Measurements from ENCODE around the gene IZUMO4.

The IZUMO4 gene

DNA sequence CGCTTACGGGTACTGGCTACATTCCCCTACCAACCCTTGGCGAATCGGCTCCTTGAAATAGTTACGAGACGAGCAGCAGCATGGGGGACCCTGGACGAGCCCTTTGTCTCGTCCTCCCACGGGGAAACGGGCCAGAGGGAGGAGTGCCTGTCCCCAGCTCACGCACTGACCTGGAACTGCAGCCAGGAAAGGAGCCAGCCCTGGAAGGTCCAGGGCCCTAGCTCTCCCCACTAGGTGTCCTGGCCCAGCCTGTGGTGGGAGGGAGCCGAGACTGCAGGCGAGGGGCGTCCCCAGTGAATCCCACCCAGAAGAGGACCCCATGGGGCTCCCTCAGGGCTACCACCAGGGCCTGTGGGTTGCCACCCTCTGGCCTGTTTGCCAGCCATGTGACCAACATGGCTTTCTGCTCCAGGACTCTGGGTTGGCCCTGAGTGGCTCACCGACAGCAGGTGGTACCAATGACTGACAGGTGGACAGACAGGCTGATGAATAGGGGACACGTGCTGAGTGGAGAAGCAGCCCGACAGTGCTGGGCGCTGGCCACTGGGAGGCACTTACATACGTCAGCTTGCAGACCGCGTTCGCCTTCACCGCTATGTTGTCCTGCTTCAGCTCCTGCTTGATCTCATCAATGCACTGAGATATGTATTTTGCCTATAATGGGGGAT is 41.5 kb downstream of the IZUMO4 start:
- TF ChIP-seq, protein P1, sequence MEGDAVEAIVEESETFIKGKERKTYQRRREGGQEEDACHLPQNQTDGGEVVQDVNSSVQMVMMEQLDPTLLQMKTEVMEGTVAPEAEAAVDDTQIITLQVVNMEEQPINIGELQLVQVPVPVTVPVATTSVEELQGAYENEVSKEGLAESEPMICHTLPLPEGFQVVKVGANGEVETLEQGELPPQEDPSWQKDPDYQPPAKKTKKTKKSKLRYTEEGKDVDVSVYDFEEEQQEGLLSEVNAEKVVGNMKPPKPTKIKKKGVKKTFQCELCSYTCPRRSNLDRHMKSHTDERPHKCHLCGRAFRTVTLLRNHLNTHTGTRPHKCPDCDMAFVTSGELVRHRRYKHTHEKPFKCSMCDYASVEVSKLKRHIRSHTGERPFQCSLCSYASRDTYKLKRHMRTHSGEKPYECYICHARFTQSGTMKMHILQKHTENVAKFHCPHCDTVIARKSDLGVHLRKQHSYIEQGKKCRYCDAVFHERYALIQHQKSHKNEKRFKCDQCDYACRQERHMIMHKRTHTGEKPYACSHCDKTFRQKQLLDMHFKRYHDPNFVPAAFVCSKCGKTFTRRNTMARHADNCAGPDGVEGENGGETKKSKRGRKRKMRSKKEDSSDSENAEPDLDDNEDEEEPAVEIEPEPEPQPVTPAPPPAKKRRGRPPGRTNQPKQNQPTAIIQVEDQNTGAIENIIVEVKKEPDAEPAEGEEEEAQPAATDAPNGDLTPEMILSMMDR (conservative IDR thresholded peaks at IDR 0.05) = no peak
- H3K27ac ChIP-seq = no peak overlapping the region

DNA sequence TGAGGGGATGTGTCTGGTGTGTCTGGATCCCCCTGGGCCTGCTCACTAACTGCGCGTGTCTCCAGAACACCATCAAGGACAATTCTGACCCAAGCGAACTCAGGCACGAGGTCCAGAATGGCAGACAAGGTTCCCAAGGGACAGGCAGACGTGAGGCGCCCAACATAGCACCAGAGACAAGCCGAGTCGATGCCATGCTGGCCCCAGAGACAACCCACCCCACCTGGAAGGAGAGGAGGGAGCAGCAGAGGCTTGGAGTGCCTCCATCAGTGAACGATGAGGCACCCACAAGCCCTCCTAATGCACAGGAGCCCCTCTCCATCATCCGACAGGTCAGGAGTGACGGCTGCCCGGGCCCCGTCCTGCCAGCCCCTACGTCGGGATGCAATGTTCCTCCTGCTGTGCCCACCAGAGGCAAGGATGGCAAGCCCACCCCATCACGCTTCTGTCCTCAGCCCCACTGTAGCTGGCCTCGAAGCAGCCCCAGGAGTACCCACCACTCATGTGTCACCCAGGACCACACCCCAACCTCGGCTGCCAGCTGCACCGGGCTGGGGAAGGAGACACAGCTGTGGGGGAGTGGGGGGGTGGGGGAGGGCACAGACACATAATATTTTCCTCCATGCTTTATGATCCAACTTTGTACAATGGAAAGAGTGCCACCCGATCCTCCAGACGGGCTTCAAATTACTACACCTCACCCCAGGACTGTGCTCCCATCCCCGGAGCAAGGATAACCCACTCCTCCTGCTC is 42.8 kb downstream of the IZUMO4 start:
- H3K27ac ChIP-seq = no peak overlapping the region
- TF ChIP-seq, protein P1 (conservative IDR thresholded peaks at IDR 0.05) = no peak

DNA sequence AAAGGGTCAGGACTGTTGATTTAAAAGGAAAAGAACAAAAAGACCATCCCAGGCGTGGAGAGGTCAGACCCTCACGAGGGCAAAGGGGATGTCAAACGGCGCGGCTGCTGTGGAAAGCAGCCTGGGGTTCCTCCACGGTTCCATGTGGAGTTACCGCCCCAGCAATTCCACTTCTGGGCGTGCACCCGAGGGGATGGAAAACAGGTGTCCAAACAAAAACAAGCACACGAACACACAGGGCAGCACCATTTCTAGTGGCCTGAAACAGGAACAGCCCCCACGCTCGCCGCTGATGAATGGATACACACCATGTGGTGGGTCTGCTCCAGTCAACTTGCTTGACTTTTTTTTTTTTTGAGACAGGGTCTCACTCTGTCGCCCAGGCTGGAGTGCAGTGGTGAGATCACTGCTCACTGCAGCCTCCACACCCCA is 43.4 kb downstream of the IZUMO4 start:
- TF ChIP-seq, protein P1 (conservative IDR thresholded peaks at IDR 0.05) = no peak
- no peak overlapping the region for H3K27ac ChIP-seq

DNA sequence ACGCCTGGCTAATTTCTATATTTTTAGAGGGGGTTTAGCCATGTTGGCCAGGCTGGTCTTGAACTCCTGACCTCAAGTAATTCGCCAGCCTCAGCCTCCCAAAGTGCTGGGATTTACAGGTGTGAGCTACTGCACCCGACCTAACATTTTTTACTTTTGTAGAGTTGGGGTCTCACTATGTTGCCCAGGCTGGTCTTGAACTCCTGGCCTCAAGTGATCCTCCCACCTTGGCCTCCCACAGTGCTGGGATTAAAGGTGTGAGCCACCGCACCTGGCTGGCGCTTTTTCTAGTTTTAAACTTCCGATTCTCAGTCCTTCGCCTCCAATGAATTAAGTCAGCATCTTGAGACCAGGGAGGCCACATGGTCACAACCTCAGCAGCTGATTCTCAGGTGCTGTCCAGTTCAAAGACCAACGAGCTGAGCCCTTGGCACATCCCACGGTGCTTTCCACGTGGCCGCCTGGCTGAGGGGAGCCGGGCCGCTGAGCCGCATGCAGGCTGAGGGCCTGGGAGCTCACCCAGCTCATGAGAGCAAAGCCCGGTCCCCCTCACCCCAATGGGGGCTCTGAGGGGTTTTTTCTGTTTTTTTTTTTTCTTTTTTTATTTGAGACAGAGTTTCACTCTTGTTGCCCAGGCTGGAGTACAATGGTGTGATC is 45.6 kb downstream of the IZUMO4 start:
- TF ChIP-seq, protein P1 (conservative IDR thresholded peaks at IDR 0.05) = no peak
- H3K27ac ChIP-seq = no peak overlapping the region

DNA sequence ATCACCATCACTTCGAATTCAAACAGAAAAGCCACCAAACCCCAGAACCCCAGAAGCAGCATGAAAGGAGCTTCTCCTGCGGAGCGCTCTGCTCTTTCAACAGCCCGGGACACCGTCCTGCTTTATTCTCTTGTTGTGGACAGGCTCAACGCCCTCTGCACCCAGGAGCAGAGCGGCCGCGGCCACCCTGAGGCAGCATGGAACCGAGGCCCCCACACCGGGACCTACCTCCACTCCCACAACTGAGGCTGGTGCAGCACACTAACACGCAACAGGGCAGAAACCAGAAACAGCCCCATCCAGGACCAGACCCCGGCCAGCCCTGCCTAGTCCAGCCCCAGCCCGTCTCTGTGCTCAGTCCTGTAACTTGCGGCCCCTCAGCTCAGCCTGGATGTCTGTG is 47.5 kb downstream of the IZUMO4 start:
- TF ChIP-seq, protein P1 (conservative IDR thresholded peaks at IDR 0.05) = no peak
- H3K27ac ChIP-seq = no peak overlapping the region

DNA sequence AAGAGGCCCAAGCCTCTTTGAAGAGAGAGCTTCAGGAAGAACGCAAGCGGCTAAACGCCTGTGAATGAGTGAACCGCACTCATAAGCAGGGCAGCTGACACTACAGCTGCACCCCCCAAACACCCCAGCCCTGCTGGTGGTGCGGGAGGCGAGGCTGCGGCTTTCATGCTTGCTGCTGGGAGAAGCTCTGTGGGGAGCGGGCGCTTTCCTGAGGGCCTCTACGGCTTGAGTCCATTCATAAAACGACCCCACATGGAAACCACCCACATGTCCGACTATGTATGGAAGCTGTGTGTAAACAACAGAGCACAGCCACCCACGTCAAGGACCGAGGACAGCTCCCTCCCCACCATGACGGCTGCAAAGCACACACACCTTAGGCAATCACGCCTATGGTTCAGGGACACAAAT is 49.1 kb downstream of the IZUMO4 start:
- TF ChIP-seq, protein P1 (conservative IDR thresholded peaks at IDR 0.05) = no peak

DNA sequence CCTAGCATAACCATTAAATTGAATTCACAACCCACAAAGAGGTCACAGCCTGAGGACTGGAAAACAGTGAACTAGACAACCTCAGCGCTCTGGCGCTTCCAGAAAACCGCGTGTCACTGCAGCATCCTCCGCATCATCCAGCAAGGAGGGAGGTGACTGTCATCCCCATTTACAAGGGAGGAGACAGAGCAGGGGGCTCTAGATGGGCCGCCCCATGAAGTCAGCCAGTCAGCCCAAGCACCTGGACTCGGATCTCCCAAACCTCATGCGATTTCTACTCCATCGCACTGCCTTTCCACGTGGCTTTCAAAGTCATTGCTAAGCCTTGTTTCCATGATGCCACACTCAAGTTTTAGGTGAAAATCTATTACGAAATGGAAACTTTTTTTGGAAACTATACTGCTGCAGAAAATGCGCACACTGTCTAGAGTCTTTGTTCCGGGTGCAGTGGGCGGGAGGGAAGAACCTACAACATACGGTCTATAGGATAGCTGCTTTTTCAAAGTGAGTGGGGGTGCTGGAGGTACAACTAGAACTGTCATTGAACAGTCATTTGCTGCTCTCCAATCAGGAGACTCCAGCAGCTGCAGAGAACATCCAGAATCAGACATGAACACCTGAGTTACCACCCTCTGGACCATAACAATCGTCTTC is 51.9 kb downstream of the IZUMO4 start:
- H3K27ac ChIP-seq = peak overlapping the region; percentile 94; the same call in 1 of the 2 replicates
- TF ChIP-seq, protein P1 (conservative IDR thresholded peaks at IDR 0.05) = no peak

More for the DNA sequence above, 49.1 kb downstream of the IZUMO4 start:
- H3K27ac ChIP-seq = peak overlapping the region; percentile 15; the same call in 1 of the 2 replicates
